GM12878 (cell line): ENCODE results near the gene TBC1D1. TPM values are rescaled to one million over a fixed set of nuclear protein-coding genes. Genes with fewer than 3 reads are reported as not detected.

ENCODE experiments used
- ATAC-seq: fragments of 200-7000 bp; cut with Tn5 transposase; 3 replicates; pipeline ENCODE4 v1.9.1; 2020; ENCODE audit warnings: mild to moderate bottlenecking, moderate library complexity
- BruUV-seq: library from RNA; stranded (reverse); fragments of 400-500 nt; replicated peaks from 2 replicates; lab custom pipeline; 2021; lab: Mats Ljungman, UMichigan
- CTCF ChIA-PET: fragments of 300-600 bp; sonication (Branson Sonifier 250); formaldehyde crosslinking; extraction: SDS; loops from one replicate; lab custom pipeline; 2021; ENCODE audit warnings: inconsistent platforms; lab: Yijun Ruan, JAX
- POLR2A ChIA-PET: fragments of 350-600 bp; formaldehyde crosslinking; extraction: SDS; loops from one replicate; lab custom pipeline; 2021; ENCODE audit warnings: inconsistent platforms; lab: Charles Lee
- RAD21 ChIA-PET: fragments of 300-600 bp; sonication (Branson Sonifier 250); formaldehyde crosslinking; loops from one replicate; lab custom pipeline; 2023; ENCODE audit warnings: antibody characterized with exemption; ENCODE audit not compliant: unreplicated experiment; lab: Charles Lee
- SMC1A ChIA-PET: fragments of 300-600 bp; sonication (Branson Sonifier 250); formaldehyde crosslinking; loops from one replicate; lab custom pipeline; 2023; ENCODE audit not compliant: unreplicated experiment, uncharacterized antibody; lab: Charles Lee
- DNase-seq: peaks from one replicate; pipeline ENCODE4 v3.0.0-alpha.2; 2011; ENCODE audit warnings: low read depth, low spot score
- FAIRE-seq: peaks from 3 replicates; lab custom pipeline; 2011; peaks lifted over from hg19 to GRCh38; lab: Jason Lieb, UNC
- H2AFZ ChIP-seq: 2 replicates; pipeline ENCODE4 v1.6.0; 2011; ENCODE audit warnings: low read depth, low read length, control low read depth; ENCODE audit not compliant: control insufficient read depth
- H3K27ac ChIP-seq: 2 replicates; pipeline ENCODE4 v1.5.1; 2011; ENCODE audit warnings: control low read depth; ENCODE audit not compliant: control insufficient read depth, insufficient read depth
- H3K27me3 ChIP-seq, 2 experiments: replicated peaks in 1 of 2; 2 replicates each; pipeline versions ENCODE4 v1.6.0 to v1.6.1; 2011; ENCODE audit warnings: low read length in 1 of 2; ENCODE audit not compliant: control insufficient read depth in 2 of 2, insufficient read depth in 2 of 2
- H3K36me3 ChIP-seq, 2 experiments: 2 replicates each; pipeline ENCODE4 v1.5.1; 2011; ENCODE audit warnings: low read length in 1 of 2; ENCODE audit not compliant: control insufficient read depth in 2 of 2, insufficient read depth in 2 of 2
- H3K4me1 ChIP-seq: 2 replicates; pipeline ENCODE4 v1.6.1; 2011; ENCODE audit warnings: mild to moderate bottlenecking, low read length, moderate library complexity, mixed read lengths; ENCODE audit not compliant: control insufficient read depth, insufficient read depth
- H3K4me2 ChIP-seq: 2 replicates; pipeline ENCODE4 v1.6.0; 2011; ENCODE audit warnings: control low read depth; ENCODE audit not compliant: control insufficient read depth, insufficient read depth
- H3K4me3 ChIP-seq: fragments of 200-600 bp; sonication (generic); 2 replicates; pipeline ENCODE4 v1.5.1; 2016
- H3K79me2 ChIP-seq: 2 replicates; pipeline ENCODE4 v1.6.0; 2011; ENCODE audit warnings: low read length; ENCODE audit not compliant: control insufficient read depth, insufficient read depth
- H3K9ac ChIP-seq: 2 replicates; pipeline ENCODE4 v1.8.0; 2011; ENCODE audit warnings: low read length, control low read depth, mixed read lengths; ENCODE audit not compliant: control insufficient read depth, insufficient read depth
- H3K9me3 ChIP-seq: replicated peaks from 3 replicates; pipeline ENCODE4 v1.5.1; 2011; ENCODE audit warnings: mild to moderate bottlenecking, low read length; ENCODE audit not compliant: control insufficient read depth, insufficient read depth
- H4K20me1 ChIP-seq: 2 replicates; pipeline ENCODE4 v1.6.0; 2011; ENCODE audit not compliant: control insufficient read depth, insufficient read depth
- ASH2L ChIP-seq: fragments of 300-600, 200-600 bp; sonication (generic); IDR thresholded peaks from 2 replicates; pipeline ENCODE4 v1.6.1; 2017; ENCODE audit warnings: low read depth, mild to moderate bottlenecking, borderline replicate concordance
- ATF2 ChIP-seq: IDR thresholded peaks from 2 replicates; pipeline ENCODE4 v1.6.1; 2012; ENCODE audit warnings: low read length, inconsistent platforms
- CBX3 ChIP-seq: fragments of 200-600 bp; sonication (generic); IDR thresholded peaks from 2 replicates; pipeline ENCODE4 v1.6.1; 2016; ENCODE audit warnings: low read depth, borderline replicate concordance
- CBX5 ChIP-seq: sonication (generic); IDR thresholded peaks from 2 replicates; pipeline ENCODE4 v1.6.1; 2016; ENCODE audit warnings: low read depth, moderate library complexity, mild to moderate bottlenecking, inconsistent platforms
- FOXM1 ChIP-seq: IDR thresholded peaks from 2 replicates; pipeline ENCODE4 v1.6.1; 2012; ENCODE audit warnings: low read depth, mild to moderate bottlenecking, inconsistent platforms, low read length, moderate library complexity
- HDAC6 ChIP-seq: fragments of 200-600 bp; sonication (generic); IDR thresholded peaks from one replicate; pipeline ENCODE4 v1.8.0; 2017; ENCODE audit warnings: antibody characterized with exemption; ENCODE audit not compliant: unreplicated experiment
- IKZF2 ChIP-seq, 2 experiments: fragments of 450-650 bp; IDR thresholded peaks; 2 replicates each; pipeline ENCODE4 v1.6.1; 2017; ENCODE audit warnings: mild to moderate bottlenecking in 2 of 2, moderate library complexity in 2 of 2
- NBN ChIP-seq: fragments of 450-650 bp; IDR thresholded peaks from 2 replicates; pipeline ENCODE4 v1.6.1; 2016
- PRDM15 ChIP-seq: fragments of 450-650 bp; formaldehyde crosslinking; IDR thresholded peaks from 2 replicates; pipeline ENCODE4 v1.4.0; 2020; ENCODE audit warnings: mild to moderate bottlenecking, moderate library complexity
- RB1 ChIP-seq: fragments of 450-650 bp; formaldehyde crosslinking; IDR thresholded peaks from 2 replicates; pipeline ENCODE4 v1.6.1; 2017; ENCODE audit warnings: mild to moderate bottlenecking, borderline replicate concordance
- SP1 ChIP-seq: IDR thresholded peaks from one replicate; pipeline ENCODE4 v1.6.1; 2011; ENCODE audit warnings: low read depth, low read length
- TCF12 ChIP-seq: IDR thresholded peaks from 2 replicates; pipeline ENCODE4 v1.6.1; 2011; ENCODE audit warnings: low read depth, mild to moderate bottlenecking, low read length
- ZBED1 ChIP-seq: IDR thresholded peaks from 2 replicates; pipeline ENCODE4 v1.6.1; 2016; ENCODE audit warnings: borderline replicate concordance
- ZNF274 ChIP-seq: IDR thresholded peaks from one replicate; pipeline ENCODE4 v1.8.0; 2011; ENCODE audit not compliant: insufficient read length, insufficient read depth
- WGBS: methylation state at CpG from one replicate; pipeline ENCODE4 v1.1.6; 2016; ENCODE audit warnings: low lambda C conversion rate; ENCODE audit not compliant: insufficient replicate concordance, insufficient coverage; ENCODE audit errors: missing lambda C conversion rate; 5-methylcytosine and 5-hydroxymethylcytosine counted together
- in situ Hi-C: fragments of 300-500 bp; cut with MboI; formaldehyde crosslinking; loops from 9 replicates; pipeline ENCODE4 v1.14.3; 2018; ENCODE audit warnings: mixed read lengths
- intact Hi-C: fragments of 100-400 bp; cut with micrococcal nuclease; formaldehyde crosslinking; loops from one replicate; pipeline ENCODE4 v1.14.2; 2022; ENCODE audit not compliant: unreplicated experiment
- polyA plus RNA-seq, 11 experiments: library from polyadenylated mRNA; depleted of rRNA in 4 of 11; unstranded in 6 of 11; stranded (reverse) in 5 of 11; fragments of >200 nt; fragmentation: Nextera tagmentation in 4 of 11; fragmentation: Illumina TruSeq in 1 of 11; extraction: Ambion mirVana in 4 of 11; extraction: Trizol in 1 of 11; gene quantifications; 1 replicate in 1 of 11; 2 replicates in 10 of 11; pipeline versions ENCODE4 v1.2.1 to v1.2.3, GENCODE V29; 2011 to 2016; ENCODE audit warnings: inconsistent platforms in 2 of 11, missing spikeins in 2 of 11, low read depth in 1 of 11
- total RNA-seq, 4 experiments: library from RNA; depleted of rRNA in 3 of 4; stranded (reverse); fragments of >200 nt in 3 of 4; fragmentation: Illumina TruSeq in 1 of 4; extraction: Trizol in 1 of 4; gene quantifications; 2 replicates each; pipeline versions ENCODE4 v1.2.1 to v1.2.3, GENCODE V29; 2013 to 2021

Gene TBC1D1
- total and polyA plus RNA-seq, 10 of the 15 experiments (the other 5 are each of a cell fraction or from before 2014, with no cell fraction given) = 5.3 to 102 (median 57.8) TPM

GRCh38 chr4:38049545-38050170, 158.8 kb downstream of the TBC1D1 start:
- SMC1A ChIA-PET = no interaction called here
- BruUV-seq = no TSS peak

GRCh38 chr4:38050560-38051350, 159.9 kb downstream of the TBC1D1 start:
- DNase-seq = no peak
- POLR2A ChIA-PET = no interaction called here
- no peak overlapping the region for H3K9ac ChIP-seq
- BruUV-seq = no TSS peak
- WGBS = 91% methylated on average over 10 of the region's 10 CpGs
- intact Hi-C loops (no loop called here), in situ Hi-C loops (no loop called here)
- no peaks in the 10 kb centered on the region for H3K4me1 ChIP-seq
- no peaks in the 10 kb centered on the region for H3K9me3 ChIP-seq
- H3K4me2 ChIP-seq = no peak overlapping the region
- no peak overlapping the region for H3K27ac ChIP-seq
- H4K20me1 ChIP-seq = no peaks in the 10 kb centered on the region
- CTCF ChIA-PET = interaction anchor here (2.3 kb wide), 1 partner anchor 15 kb away, joined by 7 read pairs; no protein-coding TSS in a partner anchor
- H3K79me2 ChIP-seq = no peaks in the 10 kb centered on the region
- H2AFZ ChIP-seq = no peak overlapping the region
- FAIRE-seq = no peak
- SMC1A ChIA-PET = no interaction called here
- H3K27me3 ChIP-seq = no peaks in the 10 kb centered on the region
- no peak for ATAC-seq
- peaks cover 8 to 20% of the 10 kb centered on the region in 2 experiments for H3K36me3 ChIP-seq
- H3K4me3 ChIP-seq = no peak overlapping the region
- RAD21 ChIA-PET = no interaction called here
- TF ChIP-seq IKZF2 (IDR thresholded peaks at IDR 0.05) (no peak), RB1 (no peak), SP1 (no peak), CBX3 (no peak), NBN (no peak), HDAC6 (no peak), ATF2 (no peak), ASH2L (no peak), TCF12 (no peak), PRDM15 (CRISPR knock-in tag) (no peak)

More at GRCh38 chr4:38049545-38050170, 158.8 kb downstream of the TBC1D1 start:
- RAD21 ChIA-PET = no interaction called here
- no peak for FAIRE-seq
- POLR2A ChIA-PET = no interaction called here
- intact Hi-C loops = no loop called here
- Histone ChIP-seq H3K4me3 (no peak overlapping the region), H3K27me3 (no peaks in the 10 kb centered on the region)
- TF ChIP-seq ZBED1 (no peak), CBX5 (no peak), ZNF274 (no peak), FOXM1 (no peak)
- TF ChIP-seq, all 136 proteins: peak for 0
- Histone ChIP-seq H3K79me2 (no peaks in the 10 kb centered on the region), H3K27ac (no peak overlapping the region), H3K9ac (no peak overlapping the region), H4K20me1 (no peaks in the 10 kb centered on the region), H3K4me1 (no peaks in the 10 kb centered on the region), H3K9me3 (no peaks in the 10 kb centered on the region), H3K36me3 (peaks cover 3 to 24% of the 10 kb centered on the region in 2 experiments), H3K4me2 (no peak overlapping the region), H2AFZ (no peak overlapping the region)
- in situ Hi-C loops = no loop called here
- WGBS = 65% methylated on average over 15 of the region's 15 CpGs
- DNase-seq (no peak), ATAC-seq (no peak)
- CTCF ChIA-PET = interaction anchor here (0.7 to 2.3 kb wide), 3 partner anchors 14 to 448 kb away, joined by 3 to 7 read pairs (median 3); no protein-coding TSS in a partner anchor
